ENCODE measurements around the gene GPRIN1.
"Not testable (repeated sequence)": the region's sequence is repeated elsewhere in the genome, so short reads cannot be mapped to it uniquely, and the experiment has no call there.

GPRIN1 gene

GRCh38 chr5:176597417-176598389, 12.3 kb downstream of the GPRIN1 start:
- no peak for DNase-seq (ENCODE audit: low read depth, low spot score)

GRCh38 chr5:176596689-176597416, 13.1 kb downstream of the GPRIN1 start:
- DNase-seq (ENCODE audit: low read depth, low spot score), result peak; percentile 30

GRCh38 chr5:176596069-176596644, 13.8 kb downstream of the GPRIN1 start:
- DNase-seq (ENCODE audit: low read depth, low spot score), result no peak

- no peak for DNase-seq (ENCODE audit: low read depth, low spot score)
Observed at GRCh38 chr5:176595386-176595943, 14.5 kb downstream of the GPRIN1 start.

GRCh38 chr5:176594554-176594953, 15.4 kb downstream of the GPRIN1 start:
- DNase-seq (ENCODE audit: low read depth, low spot score), result no peak

GRCh38 chr5:176593273-176593869, 16.6 kb downstream of the GPRIN1 start:
- DNase-seq (ENCODE audit: low read depth, low spot score), result no peak

GRCh38 chr5:176592573-176592972, 17.4 kb downstream of the GPRIN1 start:
- DNase-seq (ENCODE audit: low read depth, low spot score), result no peak

- not testable (repeated sequence) for DNase-seq (ENCODE audit: low read depth, low spot score)
Observed at GRCh38 chr5:176591667-176592066, 18.3 kb downstream of the GPRIN1 start.

- no peak for DNase-seq (ENCODE audit: low read depth, low spot score)
Observed at GRCh38 chr5:176590035-176590717, 19.8 kb downstream of the GPRIN1 start.

GRCh38 chr5:176589039-176589769, 20.8 kb downstream of the GPRIN1 start:
- no peak for DNase-seq (ENCODE audit: low read depth, low spot score)

GRCh38 chr5:176588297-176588696, 21.7 kb downstream of the GPRIN1 start:
- DNase-seq (ENCODE audit: low read depth, low spot score), result no peak

GRCh38 chr5:176587398-176587797, 22.6 kb downstream of the GPRIN1 start:
- no peak for DNase-seq (ENCODE audit: low read depth, low spot score)

GRCh38 chr5:176583076-176583475, 26.9 kb downstream of the GPRIN1 start:
- DNase-seq (ENCODE audit: low read depth, low spot score), result no peak

- no peak for DNase-seq (ENCODE audit: low read depth, low spot score)
Observed at GRCh38 chr5:176581361-176581760, 28.6 kb downstream of the GPRIN1 start.

GRCh38 chr5:176579323-176579722, 30.6 kb downstream of the GPRIN1 start:
- no peak for DNase-seq (ENCODE audit: low read depth, low spot score)

- no peak for DNase-seq (ENCODE audit: low read depth, low spot score)
Observed at GRCh38 chr5:176578391-176578808, 31.6 kb downstream of the GPRIN1 start.

- DNase-seq (ENCODE audit: low read depth, low spot score), result no peak
Observed at GRCh38 chr5:176577312-176578176, 32.4 kb downstream of the GPRIN1 start.

GRCh38 chr5:176575488-176576422, 34.2 kb downstream of the GPRIN1 start:
- DNase-seq (ENCODE audit: low read depth, low spot score), result no peak
